SW480 (cell line): ENCODE data around the gene COL12A1.

Source experiments
- DNase-seq: peaks from one replicate; pipeline ENCODE4 v3.0.0-alpha.2; 2016; ENCODE audit warnings: low spot score

Gene COL12A1

DNA sequence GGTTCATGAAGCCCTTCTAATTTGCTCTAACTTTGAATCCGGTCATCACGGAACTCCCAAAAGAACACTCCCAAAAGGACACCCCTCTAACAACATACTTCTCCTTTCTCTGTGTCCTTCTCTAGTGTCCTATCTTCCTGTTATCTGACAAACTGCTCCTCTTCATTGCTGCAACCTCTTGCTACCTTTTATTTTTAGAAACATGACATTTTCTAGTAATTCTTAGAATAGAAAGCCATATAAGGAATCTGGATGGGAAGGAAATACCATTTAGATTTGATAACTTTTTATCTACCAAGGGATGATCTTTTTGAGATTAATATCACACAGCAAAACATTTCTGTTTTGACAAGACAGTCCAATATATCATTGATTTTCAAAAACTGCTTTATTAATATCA is 63.1 kb downstream of the COL12A1 start:
- no peak for DNase-seq

DNA sequence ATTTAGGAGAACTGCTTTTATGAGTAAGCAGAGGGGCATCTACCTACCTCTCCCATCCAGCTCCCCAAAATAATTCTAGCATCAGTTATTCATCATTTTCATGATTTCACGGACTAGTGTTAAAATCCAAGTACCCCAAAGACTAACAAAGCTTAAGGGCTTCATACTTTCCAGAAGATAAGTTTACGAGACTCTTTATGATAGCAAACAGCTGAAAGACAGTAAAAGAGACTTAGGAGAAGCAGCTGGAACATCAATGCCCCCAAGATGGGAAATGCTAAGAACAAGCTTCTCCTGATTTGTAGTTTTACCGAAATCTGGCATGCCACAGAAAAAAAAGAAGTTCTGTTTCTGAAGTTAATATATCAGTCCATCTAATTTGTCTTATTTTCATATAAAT is 70.0 kb downstream of the COL12A1 start:
- DNase-seq: no peak

DNA sequence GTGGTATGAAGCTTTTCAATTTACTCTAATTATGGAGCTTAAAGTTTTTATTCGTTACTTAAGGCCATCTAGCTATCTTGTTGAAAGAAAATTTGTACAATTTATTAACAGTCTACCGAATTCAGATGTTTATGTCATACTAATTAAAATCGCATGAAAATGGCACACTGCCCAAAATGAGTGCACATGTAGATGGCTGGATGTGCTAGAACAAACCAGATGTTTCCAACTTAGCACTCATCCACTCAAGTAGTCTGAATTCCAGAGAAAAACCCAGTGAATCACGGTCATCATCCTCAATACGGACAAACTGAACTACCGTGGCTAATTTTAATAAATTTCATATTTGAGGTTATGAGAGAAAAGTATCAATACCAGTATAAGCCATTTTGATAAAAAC is 70.4 kb downstream of the COL12A1 start:
- no peak for DNase-seq

DNA sequence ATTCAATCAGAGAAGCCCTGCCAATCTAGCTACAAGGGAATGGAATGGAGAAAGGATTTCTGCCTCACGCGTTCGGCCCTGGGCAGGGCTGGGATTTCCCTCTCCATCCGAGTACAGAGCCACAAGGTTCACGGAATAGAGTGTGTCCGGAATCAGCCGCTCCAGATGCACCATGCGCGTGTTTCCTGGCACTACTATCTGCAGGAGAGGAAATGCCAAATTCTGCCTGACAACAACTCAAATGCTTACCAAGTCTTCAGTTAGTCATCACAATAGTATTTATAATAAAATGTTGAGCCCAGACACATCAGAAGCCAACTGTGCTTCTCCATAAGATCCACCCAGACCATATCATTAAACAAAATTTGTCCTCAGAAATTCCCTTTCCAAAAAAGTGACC is 75.1 kb downstream of the COL12A1 start:
- no peak for DNase-seq

DNA sequence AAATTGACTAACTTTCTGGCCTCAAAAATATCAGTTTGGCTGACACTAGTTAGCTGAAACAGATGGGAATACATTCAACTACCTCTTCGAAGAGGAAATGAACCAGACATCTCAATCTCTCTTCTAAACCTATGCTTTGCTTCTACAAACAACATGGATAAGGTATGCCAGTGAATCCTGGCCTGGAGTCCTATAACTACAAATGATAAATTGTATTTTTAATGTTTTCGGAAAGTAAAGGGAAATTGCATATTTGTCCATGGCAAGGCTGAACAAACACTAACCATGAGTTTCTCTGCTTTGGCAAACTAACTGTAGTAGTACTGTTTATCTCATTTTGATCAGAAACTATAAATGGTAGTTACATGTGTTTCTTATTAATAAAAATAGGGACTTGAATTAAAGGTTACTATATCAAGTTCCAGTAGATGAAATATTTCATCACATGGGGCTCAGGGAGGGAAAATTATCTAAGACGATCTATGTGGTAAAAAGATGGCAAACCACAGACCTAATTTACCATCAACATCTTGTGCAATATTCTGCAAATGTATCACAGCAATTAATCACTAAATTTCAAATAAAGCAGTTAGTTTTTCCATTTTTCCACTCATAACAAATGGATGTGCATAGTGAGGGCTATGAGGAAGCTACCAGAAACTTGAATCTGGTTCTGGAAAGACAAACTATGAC is 76.8 kb downstream of the COL12A1 start:
- no peak for DNase-seq

DNA sequence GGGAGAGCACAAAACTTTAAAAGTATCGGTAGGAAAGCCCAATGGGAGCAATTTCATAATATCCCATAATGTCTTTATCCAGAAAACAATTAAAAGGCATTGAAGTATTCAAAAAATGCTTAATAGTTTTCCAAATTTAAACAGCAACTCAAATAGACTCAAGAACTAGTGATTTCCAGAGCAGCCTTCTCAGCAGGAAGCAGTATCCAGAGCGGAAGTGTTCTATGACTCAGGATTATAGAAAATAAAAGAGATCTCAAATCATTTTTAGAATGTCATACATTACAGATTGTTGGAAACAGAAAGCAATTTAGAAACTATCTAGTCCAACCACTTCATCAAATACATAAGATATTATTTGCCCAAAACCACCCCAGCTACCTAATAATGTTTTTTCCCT is 79.3 kb downstream of the COL12A1 start:
- no peak for DNase-seq

DNA sequence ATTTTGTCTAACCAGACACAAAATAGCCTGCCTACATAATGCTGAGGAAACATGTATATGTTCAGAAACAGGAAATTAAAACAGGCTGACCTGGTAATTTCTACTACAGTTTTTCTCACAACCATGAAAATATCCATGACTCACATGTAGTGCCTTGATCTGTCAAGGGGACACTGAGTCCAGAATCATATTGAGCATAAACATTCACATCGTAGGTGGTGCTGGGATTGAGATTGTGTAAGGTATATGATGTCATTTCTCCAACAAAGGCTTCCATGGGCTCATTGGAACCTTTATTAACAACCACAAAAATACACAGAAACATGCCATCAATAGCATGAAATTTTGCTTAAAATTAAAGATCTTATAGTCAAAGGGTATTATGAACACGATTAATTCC is 80.9 kb downstream of the COL12A1 start:
- DNase-seq: no peak

DNA sequence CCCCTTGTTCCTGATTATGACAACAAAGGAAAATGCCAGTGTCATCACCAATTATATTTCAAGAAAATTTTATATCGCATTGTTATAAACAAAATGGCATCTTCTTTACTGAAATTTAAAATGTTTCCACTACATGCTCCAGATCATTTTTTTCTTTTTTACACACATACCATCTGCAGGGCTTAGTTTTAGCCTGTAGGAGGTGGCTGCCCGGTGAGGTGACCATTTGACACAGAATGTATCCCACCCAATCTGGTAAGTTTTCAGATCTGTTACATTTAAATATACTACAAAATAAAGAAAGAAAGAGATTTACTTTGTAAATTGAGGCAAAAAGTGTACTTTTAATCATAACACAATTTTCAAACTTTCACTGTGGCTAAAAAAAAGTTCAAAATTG is 81.8 kb downstream of the COL12A1 start:
- DNase-seq: no peak

DNA sequence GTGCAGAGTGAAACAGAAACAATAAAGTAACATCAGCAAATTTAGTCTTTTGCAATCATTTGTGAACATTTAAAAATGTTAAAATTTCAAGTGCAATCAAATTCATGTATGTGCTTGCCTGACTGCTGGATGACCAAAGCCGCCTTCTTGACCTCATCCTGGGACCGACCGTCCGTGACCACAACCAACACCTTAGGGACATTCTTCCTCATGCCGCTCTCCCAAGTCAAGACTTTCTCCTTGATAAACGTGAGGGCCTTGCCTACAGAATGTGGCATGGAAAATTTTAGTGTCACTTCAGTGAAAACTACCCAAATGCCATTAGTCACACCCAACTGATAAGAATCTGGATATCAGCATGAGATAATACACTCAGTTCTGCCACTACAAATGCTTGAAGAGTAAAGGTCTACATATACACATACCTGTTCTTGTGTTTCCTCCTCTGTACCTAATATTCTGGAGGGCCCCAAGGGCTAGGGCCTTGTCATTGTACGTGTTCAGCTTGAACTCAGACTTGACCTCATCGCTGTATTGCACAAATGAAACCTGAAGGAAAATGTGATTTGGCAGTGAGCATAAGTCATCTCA is 86.8 kb downstream of the COL12A1 start:
- no peak for DNase-seq

DNA sequence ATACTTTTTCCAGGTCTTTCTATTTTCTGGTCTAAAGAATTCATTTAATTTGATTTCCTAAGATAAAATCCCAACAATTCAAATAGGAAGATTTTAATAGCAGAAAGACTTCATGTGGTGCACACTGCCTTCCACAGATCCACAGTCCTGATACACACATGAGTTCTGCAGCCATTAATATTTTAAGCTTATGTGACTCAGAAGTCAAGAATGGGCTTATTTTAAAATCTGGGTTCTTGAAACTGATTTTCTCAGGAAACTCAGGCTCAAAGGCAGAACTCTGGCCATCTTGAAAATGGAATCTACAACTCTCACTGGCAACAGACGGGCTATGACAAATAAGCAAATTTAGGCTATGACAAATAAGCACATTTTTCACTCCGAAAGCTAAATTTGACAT is 88.2 kb downstream of the COL12A1 start:
- no peak for DNase-seq

DNA sequence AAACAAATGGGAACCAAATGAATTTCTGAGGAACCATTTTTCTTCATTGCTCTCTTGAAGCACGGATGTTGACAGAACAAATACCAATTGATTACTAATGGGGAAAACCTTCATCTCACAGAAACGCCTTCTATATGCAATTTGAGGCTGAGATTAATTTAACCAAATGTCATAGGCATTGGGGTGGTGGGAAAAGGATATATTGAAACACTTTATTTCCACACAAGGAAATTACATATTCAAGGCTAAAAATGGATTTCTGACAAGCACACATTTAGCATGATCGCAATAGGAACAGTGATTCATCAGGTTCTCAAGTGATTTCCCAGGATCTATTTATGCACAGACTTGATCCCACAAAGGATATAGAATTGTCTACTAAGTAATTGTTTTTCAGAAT is 88.9 kb downstream of the COL12A1 start:
- DNase-seq: no peak

DNA sequence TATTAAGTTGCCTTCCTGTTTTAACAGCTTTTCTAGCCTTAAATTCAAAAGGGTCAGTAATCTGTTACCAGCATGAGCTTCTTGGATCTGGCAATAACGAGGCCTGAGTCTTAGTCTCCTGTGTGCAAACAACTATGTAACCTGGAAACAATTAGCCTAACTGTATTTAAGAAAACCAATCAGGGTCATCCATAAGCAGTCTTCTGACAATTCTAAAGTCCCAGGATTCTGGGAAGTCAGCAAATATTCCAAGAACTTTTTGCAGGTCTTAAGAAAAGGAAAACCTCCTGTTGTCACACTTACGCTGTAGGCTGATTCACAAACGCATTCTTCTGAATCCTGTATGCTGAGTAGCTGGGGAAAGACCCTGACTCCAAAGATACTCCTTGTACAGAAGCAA is 90.4 kb downstream of the COL12A1 start:
- no peak for DNase-seq

DNA sequence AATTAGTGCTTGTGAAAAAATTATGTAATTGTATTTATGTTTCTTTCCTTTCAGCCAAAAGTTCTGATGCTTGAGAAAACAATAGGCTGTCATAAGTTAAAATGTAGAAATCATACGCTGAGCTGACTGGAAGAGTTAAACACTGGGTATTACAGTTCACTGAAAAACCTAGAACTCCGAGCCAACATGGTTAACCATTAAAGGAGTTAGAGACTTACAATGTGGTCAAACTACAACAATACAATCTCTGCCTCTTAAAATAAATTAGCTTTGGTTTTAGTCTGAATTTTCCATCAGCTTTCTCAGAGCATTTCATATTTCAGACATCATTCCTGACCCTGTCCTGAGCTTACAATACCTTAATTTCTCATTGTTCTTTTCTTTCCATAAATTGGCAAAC is 91.0 kb downstream of the COL12A1 start:
- DNase-seq: no peak

DNA sequence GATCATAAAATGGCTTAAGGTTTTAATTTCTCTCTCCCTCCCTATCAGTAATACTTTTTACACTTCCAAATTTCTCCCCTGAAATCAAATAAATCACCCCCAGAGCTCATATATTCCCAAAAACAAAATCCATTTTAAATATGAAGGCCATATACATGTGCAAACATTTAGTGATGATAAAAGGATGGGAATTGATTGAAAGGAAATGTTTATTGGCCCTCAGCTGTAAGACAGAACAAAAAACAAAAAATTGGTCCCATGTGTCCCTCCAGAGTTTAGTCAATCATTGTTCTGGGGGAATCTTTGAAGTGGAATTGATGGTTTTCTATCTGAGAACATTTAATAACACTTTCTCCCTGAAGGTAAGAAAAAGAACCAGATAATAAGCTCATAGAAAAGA is 91.7 kb downstream of the COL12A1 start:
- DNase-seq: no peak

DNA sequence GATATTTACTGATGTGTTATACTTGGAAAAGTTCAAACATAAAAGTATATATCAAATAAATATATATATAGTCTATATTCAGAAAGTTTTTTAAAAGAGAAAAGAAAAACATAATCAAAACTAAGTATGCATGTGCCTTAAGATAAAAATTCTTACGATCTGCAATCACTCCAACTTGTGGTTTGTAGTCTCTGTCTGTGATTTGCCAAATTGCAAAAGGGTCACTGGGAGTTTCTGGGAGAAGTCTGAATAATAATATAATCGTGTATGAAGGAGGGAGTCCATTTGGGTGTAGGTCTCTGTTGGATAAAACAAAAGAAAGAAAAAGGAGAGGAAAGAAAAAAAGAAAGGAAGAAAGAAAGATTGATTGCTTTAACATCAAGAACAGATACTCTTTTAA is 92.4 kb downstream of the COL12A1 start:
- no peak for DNase-seq

DNA sequence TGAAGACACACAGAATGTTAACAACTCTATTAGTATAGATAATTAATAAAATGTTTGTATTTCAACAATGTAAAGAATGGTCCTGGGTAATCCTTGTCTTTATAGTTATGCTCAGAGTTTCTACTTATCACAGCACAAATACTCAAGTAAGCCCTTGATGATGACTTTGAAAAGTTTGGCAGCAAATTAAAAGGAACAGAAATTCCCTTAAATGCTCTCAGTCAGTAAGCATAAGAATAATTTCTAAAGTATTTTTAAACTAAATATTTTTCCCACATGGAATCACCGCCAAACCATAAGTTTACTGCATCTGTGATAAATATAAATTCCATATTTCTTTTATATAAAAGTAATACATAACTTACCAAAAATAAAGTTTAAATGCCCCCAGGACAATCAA is 96.1 kb downstream of the COL12A1 start:
- DNase-seq: no peak

DNA sequence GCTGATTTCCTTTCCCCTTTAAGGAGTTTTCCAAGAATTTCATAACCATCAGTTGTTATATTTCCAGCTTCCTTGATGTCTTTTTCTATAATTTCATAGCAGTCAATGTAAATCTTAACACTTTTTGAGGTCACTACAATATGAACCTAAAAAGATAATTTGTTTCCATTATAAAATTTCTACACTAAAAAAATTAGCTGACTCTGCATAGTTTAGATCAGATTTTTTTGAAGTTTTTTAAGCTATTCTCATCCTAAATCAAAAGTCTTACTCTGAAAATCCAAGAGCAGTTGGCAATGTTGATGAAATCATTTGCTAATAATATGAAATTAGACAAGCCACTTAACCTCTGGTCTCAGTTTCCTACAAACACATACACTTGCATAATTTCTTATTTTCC is 96.8 kb downstream of the COL12A1 start:
- no peak for DNase-seq

DNA sequence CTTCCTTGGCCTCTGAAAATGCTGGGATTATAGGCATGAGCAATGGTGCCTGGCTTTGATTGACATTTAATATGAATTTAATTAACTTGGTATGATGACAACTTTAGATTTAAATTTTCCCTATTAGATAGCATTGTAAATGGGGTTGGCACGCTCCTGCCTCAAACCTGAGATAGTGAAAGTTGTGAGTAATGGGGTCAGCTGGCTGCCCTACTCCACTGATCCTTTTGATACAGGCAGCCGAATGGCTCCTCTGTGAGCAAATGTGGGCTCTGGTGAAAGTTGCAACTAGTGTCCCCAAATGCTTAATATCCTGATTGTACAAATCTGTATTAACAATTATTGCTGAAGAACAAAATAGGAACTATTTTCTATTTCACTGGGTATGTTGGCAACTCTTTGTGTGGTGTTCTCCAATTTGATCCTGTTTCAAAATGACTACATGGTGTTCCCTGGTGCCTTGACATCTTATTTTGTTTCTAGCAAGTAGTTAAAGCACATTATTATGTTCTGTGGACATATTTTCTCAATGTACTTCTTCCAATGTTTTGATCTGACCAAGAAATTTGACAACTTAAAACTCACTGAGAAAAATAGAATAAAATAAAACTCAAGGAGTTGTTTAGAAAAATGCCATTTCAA is 97.4 kb downstream of the COL12A1 start:
- DNase-seq: no peak

DNA sequence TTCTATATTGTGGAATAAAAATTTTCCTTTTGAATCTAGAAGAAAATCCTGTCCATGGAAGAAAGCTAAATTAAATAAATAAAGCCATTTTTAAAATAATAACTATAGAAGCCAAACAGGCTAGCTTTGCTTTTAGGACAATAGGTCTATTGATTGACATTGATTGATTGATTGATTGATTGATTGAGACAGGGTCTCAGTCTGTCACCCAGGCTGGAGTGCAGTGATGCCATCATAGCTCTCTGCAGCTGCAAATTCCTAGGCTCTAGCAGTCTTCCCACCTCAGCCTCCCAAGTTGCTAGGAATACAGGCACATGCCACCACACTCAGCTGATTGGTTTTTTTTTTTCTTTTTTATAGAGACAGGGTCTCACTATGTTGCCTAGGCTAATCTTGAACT is 97.9 kb downstream of the COL12A1 start:
- no peak for DNase-seq

DNA sequence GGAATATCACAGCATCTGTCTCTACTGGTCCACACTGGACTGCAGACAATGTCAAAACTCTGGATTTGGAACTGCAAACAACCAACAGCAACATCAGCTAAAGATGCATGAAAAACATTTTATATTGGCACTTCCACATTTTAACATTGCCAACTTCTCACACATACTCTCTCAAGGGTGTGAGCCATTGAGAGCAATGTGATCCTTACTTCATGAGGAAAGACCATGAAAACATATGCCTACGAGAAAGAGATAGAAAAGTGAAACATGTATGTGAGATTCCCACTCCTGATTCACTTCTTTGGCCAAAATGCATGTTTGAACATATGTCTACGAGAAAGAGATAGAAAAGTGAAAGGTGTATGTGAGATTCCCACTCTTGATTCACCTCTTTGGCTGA is 99.4 kb downstream of the COL12A1 start:
- DNase-seq: no peak

DNA sequence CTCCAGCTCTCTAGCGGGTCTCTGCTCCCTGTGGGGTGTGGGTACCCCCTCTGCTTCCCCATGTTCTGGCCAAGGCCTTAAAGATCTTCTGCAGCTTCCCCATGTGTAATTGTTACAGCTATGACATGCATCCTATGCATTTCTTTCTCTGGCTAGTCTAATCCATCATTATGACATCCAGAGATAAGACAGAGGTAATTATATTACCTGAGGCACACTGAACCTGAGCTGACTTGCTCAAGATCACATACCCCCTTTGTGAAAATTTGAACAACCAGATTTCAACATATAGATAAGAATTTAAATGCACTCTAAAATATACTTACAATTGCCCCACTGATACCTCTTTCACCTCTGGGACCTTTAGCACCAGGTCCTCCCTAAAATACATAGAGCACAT is 102.4 kb downstream of the COL12A1 start:
- DNase-seq: no peak

DNA sequence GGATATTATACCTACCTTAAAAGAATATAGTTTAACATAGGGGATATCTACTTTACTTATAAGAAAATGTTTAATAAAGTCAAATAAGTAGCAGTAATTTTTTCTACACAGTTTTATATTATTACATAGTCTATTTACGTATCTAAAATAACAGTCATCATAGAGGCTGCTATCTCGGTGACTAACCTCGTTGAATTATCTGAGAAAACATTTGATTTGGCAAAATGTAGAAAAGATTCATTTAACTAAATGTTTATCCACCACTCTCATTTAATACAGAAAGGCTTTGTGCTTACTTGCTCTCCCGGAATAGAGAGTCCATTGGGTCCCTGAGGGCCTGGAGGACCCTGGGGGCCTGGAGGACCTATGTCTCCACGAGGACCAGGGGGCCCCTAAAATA is 103.6 kb downstream of the COL12A1 start:
- no peak for DNase-seq

DNA sequence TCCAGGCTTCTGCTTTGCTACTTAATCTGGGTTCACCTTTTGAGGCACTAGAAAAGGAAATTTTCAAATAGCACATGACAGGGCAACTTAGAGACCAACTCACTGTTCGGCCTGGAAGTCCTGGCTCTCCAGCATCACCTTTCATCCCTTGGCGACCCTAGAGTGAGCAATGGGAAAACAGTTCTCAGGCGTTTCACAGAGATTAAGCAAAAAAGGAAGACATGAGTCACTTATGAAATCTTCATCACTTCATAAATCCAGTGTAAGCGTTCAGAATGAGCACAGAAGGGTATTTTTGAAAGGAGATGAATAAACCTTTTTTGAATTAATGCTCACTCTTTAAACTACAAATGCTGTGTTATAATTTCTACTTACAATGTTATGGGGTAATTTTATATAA is 104.0 kb downstream of the COL12A1 start:
- DNase-seq: no peak

DNA sequence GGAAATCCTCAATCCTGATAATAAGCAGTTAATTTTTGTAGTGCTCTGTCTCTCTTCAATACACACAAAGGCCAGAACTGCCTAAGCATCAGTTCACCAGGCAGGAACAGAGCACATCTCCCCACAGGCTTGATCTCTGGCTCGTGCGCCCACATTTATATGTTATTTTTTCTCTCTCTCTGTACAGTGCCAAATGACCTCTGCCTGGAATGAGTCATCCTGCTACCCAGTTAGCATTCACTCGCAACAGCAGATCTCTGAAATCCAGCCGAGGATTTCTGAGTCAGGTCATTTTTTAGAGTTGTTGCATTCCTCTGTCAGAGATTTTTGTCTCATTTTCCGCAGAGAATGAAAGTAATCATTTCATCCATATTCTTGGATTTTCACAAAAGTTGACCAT is 107.1 kb downstream of the COL12A1 start:
- DNase-seq: peak; percentile 44
